Activated naive CD4-positive, alpha-beta T cell treated with anti-CD3 and anti-CD28 coated beads, Interleukin-2, amount 50 U/mL, for 24 hours (primary cell): ENCODE data around the gene EZH1.
"Not testable (repeated sequence)": the region's sequence is repeated elsewhere in the genome, so short reads cannot be mapped to it uniquely, and the experiment has no call there.

ENCODE experiments used
- H3K27ac Mint-ChIP-seq: one replicate; pipeline ENCODE4 v1.8.0; 2021; ENCODE audit warnings: mild to moderate bottlenecking, mixed read lengths
- H3K27me3 Mint-ChIP-seq: one replicate; pipeline ENCODE4 v1.8.0; 2021; ENCODE audit warnings: mixed read lengths
- H3K36me3 Mint-ChIP-seq: one replicate; pipeline ENCODE4 v1.8.0; 2021; ENCODE audit warnings: mixed read lengths
- H3K4me1 Mint-ChIP-seq: one replicate; pipeline ENCODE4 v1.8.0; 2021; ENCODE audit warnings: mixed read lengths
- H3K4me3 Mint-ChIP-seq: one replicate; pipeline ENCODE4 v1.8.0; 2021; ENCODE audit warnings: mild to moderate bottlenecking, mixed read lengths
- H3K9me3 Mint-ChIP-seq: one replicate; pipeline ENCODE4 v1.8.0; 2021; ENCODE audit warnings: mixed read lengths

EZH1 gene

DNA sequence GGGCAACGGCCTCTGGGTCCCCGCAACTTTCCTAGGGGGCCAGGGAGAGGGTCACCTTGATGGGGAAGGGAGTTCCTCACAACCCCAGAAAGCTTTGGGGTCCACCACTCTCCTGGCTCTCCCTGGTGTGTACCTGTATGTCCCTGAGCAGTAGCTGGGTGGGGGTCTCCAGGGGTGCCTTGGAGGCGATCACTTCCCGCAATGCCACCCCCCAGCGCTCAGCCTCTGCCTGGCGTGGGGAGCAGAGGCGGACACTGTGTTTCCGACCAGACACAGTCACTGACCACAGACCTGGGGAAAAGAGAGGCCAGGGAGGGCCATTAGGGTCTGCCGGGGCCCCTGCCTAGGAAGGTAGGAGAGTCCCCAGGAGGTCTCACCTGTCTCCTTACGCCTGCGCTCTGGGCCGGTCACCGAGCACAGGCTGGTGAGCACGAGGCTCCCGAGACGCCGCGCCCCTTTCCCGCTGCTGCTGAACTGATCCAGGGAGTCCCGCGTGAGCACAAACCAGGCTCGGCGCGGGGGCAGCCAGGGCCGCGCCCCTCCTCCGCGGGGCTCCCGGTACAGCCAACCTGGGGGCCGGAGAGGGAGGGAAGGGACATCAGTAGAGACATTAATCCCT lies 71.5 kb downstream of the EZH1 start:
- Mint-ChIP-seq H3K36me3 (no peaks in the 10 kb centered on the region), H3K9me3 (no peaks in the 10 kb centered on the region), H3K27ac (no peak overlapping the region), H3K4me1 (peaks cover 44% of the 10 kb centered on the region), H3K27me3 (peaks cover 24% of the 10 kb centered on the region), H3K4me3 (no peak overlapping the region)

DNA sequence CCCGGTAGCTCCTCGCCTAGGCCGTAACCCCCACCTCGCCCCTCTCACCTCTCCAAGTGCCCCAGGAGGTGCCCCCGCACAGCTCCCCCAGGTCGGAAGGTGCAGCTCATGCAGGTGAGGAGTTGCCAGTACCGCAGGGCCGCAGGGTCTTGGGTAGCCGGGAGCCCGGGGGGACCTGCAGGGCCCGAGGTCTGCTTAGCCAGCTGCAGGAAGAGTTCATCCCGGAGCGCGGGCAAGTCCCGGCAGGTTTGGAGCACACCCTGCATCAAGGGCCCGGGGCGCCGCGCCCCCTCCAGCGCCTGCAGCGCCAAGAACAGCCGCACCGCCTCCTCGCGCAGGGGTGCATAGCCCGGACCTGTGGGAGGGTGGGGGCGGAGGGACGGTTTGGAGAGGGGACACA lies 72.8 kb downstream of the EZH1 start:
- H3K9me3 Mint-ChIP-seq = no peaks in the 10 kb centered on the region
- no peaks in the 10 kb centered on the region for H3K36me3 Mint-ChIP-seq
- peaks cover 24% of the 10 kb centered on the region for H3K27me3 Mint-ChIP-seq
- no peak overlapping the region for H3K4me3 Mint-ChIP-seq
- no peak overlapping the region for H3K27ac Mint-ChIP-seq
- H3K4me1 Mint-ChIP-seq = peaks cover 36% of the 10 kb centered on the region

DNA sequence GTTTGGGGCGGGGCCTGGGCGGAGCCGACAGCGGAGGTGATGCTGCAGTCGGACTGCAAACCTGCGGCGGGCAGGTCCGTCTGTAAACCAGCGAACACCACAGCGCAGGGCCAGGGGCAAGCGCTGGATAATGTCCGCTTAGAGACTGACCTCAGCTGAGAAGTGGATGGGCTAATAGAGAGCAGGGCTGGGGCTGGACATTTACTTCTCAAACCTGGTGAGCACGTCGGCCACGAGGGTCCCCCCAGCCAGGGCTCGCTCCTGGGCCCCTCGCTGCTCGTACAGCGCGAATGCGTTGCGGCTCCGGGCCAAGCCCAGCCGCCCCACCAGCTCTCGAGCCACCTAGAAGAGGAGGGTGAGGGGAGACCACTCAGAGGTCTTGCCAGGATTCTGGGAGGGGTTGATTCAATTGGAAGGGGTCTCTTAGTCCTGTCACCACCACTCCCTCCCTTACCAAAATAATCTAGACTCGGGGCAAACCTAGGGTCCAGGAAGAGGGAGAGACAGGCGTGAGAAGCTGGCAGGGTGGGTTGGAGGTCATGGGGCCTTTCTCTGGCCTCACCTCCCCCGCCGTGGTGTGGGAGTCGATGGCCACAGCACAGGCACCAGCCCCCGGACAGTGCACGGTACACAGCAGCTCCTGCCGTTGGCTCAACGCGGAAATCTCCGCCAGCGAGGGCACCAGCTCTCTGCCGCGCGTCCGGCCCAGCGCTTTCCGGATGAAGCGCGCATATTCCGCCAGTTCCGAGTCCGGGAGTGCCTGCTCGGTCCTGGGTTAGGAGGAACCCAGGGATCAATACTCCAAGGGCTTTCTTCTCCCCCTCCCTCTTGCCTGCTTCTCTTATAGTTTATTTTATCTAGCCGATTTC lies 73.8 kb downstream of the EZH1 start:
- Mint-ChIP-seq H3K4me3 (peak overlapping the region; percentile 69), H3K4me1 (peaks cover 33% of the 10 kb centered on the region), H3K27ac (no peak overlapping the region), H3K36me3 (no peaks in the 10 kb centered on the region), H3K9me3 (no peaks in the 10 kb centered on the region), H3K27me3 (peaks cover 22% of the 10 kb centered on the region)

DNA sequence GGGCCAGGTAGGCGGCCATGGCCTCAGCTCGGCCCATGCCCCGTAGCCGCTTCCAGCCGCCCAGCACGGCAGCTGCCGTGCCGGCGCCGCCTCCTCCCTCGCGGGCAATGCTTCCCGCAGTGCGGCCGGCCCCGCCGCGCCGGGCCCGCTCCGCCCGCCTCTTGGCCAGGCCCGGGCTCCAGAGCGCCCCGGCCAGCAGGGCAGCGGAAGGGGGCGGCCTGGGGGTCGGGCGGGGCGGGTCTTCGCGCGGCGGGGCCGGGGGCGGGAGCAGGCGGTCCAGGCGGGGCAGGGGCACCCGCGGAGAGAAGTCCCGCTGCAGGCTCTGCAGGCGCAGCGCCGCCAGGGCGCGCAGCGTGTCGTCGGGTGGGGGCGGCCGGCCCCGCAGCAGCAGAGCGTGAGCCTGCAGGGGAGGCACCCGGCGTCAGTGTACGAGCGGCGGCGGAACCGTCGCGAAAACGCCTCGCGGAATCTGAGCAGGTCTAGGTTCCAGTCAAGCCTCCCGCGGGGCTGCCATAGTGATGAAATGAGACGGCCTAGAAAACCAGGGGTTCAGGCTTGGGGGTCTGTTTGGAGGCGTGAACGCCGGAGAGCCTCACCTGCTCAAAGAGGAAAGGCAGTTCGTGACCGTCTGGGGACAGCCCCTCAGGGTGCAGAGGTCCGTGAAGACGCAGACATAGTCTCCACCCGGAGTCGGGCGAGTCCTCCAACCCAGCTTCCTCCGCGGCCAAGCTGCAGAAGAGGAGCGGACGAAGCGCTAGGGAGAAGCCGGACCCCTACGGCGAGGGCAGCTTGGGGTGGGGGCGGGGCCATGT lies 74.7 kb downstream of the EZH1 start:
- H3K27ac Mint-ChIP-seq = no peak overlapping the region
- peaks cover 33% of the 10 kb centered on the region for H3K4me1 Mint-ChIP-seq
- peaks cover 22% of the 10 kb centered on the region for H3K27me3 Mint-ChIP-seq
- H3K36me3 Mint-ChIP-seq = peaks cover 4% of the 10 kb centered on the region
- peak overlapping the region; percentile 63 for H3K4me3 Mint-ChIP-seq
- H3K9me3 Mint-ChIP-seq = no peaks in the 10 kb centered on the region

- peak overlapping the region; percentile 60 for H3K4me3 Mint-ChIP-seq
- no peak overlapping the region for H3K27ac Mint-ChIP-seq
- no peaks in the 10 kb centered on the region for H3K9me3 Mint-ChIP-seq
- H3K36me3 Mint-ChIP-seq = peaks cover 4% of the 10 kb centered on the region
- H3K4me1 Mint-ChIP-seq = peaks cover 30% of the 10 kb centered on the region
- peaks cover 20% of the 10 kb centered on the region for H3K27me3 Mint-ChIP-seq
These were observed 75.2 kb downstream of the EZH1 start for GRCh38 chr17:42669705-42669976.

DNA sequence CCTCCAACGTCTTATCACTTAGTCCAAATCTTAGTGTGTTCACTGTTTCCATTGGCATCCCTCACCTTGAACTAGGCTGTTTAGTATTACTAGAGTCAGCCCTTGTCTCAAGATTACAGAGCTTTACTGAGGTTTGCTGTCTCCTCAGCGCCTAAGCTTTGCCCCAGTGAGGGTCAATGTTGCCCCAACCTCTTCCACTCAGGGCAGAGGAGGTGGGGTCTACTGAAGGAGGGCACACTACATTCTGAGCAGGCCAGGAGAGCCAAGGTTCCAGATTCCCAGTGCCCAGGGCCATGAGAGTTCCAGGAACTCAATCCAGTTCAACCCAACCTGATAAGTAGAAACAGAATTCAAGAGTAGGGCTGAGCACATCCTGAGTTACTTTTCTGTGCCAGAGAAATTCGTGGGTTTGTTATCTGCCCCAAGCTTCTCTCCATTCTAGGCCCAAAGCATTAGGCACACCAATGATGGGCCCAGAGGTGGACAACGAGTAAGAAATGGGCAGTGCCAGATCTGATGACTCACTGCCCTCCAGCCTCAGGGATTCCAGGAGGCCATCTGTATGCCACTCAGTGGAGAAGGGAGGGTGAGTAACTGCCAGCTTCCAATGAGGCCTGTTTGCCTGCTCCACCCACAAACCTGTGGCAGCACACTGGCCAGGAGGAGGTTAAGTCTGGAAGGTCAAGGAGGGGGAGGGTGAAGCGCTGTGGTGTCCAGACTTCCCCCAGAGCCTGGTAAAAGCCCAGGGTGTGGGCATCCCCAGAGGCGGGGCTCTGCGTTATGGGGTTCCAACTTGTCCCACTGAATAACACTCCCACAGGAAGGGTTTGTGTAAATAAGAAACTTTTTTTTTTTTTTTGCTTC lies 77.5 kb downstream of the EZH1 start:
- Mint-ChIP-seq H3K4me1 (peaks cover 24% of the 10 kb centered on the region), H3K9me3 (no peaks in the 10 kb centered on the region), H3K27me3 (peaks cover 11% of the 10 kb centered on the region), H3K36me3 (peaks cover 4% of the 10 kb centered on the region), H3K27ac (no peak overlapping the region), H3K4me3 (no peak overlapping the region)

DNA sequence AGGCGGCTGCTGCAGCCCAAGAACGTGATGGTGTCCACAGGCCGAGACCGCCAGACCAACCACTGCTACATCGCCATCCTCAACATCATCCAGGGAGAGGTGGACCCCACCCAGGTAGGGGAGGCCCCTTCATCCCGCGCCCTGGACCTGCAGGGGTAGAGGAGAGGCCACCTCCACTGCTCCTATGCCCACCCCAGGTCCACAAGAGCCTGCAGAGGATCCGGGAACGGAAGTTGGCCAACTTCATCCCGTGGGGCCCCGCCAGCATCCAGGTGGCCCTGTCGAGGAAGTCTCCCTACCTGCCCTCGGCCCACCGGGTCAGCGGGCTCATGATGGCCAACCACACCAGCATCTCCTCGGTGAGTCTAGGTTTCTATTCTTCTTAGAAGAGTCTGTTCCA lies 78.7 kb downstream of the EZH1 start:
- H3K4me3 Mint-ChIP-seq, H3K27ac Mint-ChIP-seq, H3K27me3 Mint-ChIP-seq, H3K9me3 Mint-ChIP-seq, H3K36me3 Mint-ChIP-seq: not testable (repeated sequence)
- peaks cover 16% of the 10 kb centered on the region for H3K4me1 Mint-ChIP-seq

DNA sequence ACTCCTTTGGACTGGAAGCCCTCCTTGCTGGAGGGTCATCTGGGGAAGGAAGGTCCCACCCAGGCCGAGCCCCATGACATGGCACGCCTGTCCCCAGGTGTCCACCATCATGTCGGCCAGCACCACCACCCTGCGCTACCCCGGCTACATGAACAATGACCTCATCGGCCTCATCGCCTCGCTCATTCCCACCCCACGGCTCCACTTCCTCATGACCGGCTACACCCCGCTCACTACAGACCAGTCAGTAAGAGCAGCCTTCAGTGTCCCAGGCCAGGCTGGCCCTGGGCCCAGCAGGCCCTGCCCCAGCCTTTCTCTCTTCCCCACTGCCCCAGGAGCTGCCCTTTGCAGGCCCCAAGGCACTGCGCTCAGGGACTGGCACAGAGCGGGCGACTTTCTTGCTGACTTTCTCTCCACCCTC lies 79.2 kb downstream of the EZH1 start:
- peaks cover 11% of the 10 kb centered on the region for H3K4me1 Mint-ChIP-seq
- no peaks in the 10 kb centered on the region for H3K9me3 Mint-ChIP-seq
- H3K36me3 Mint-ChIP-seq = peaks cover 4% of the 10 kb centered on the region
- peaks cover 5% of the 10 kb centered on the region for H3K27me3 Mint-ChIP-seq
- no peak overlapping the region for H3K27ac Mint-ChIP-seq
- H3K4me3 Mint-ChIP-seq = no peak overlapping the region

- Mint-ChIP-seq H3K27me3 (no peaks in the 10 kb centered on the region), H3K4me1 (peaks cover 12% of the 10 kb centered on the region), H3K27ac (no peak overlapping the region), H3K9me3 (no peaks in the 10 kb centered on the region), H3K36me3 (peaks cover 3% of the 10 kb centered on the region), H3K4me3 (no peak overlapping the region)
These were observed 84.0 kb downstream of the EZH1 start for GRCh38 chr17:42660692-42661345.

DNA sequence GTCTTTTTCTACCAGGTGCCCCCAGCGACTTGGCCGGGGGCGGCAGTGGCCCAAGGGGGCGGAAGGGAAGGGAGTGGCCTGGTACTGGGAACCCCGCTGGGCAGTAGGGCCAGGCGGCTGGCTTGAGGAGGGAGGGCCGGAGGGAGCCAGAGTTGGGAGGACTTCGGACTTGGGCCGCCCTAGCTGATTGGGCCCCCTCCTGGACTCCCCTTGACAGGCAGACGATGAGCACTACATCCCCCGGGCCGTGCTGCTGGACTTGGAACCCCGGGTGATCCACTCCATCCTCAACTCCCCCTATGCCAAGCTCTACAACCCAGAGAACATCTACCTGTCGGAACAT lies 84.9 kb downstream of the EZH1 start:
- not testable (repeated sequence) for H3K27me3 Mint-ChIP-seq, H3K27ac Mint-ChIP-seq, H3K36me3 Mint-ChIP-seq, H3K9me3 Mint-ChIP-seq
- H3K4me1 Mint-ChIP-seq = peaks cover 12% of the 10 kb centered on the region
- peak overlapping the region; percentile 90 for H3K4me3 Mint-ChIP-seq

GRCh38 chr17:42659079-42659931 lies 85.5 kb downstream of the EZH1 start, which contains the start of gene TUBG2:
TUBG2 (plus strand) TSS chr17:42659284; CDS start chr17:42659504, 220 bp downstream.
- peaks cover 12% of the 10 kb centered on the region for H3K4me1 Mint-ChIP-seq
- H3K4me3 Mint-ChIP-seq = peak within 1 kb of the TSS; percentile 90
- H3K27me3 Mint-ChIP-seq = no peaks in the 10 kb centered on the region
- peak within 1 kb of the TSS; percentile 83 for H3K27ac Mint-ChIP-seq
- H3K36me3 Mint-ChIP-seq = no peaks in the 10 kb centered on the region
- H3K9me3 Mint-ChIP-seq = no peaks in the 10 kb centered on the region

- peak overlapping the region; percentile 83 for H3K27ac Mint-ChIP-seq
- peak overlapping the region; percentile 90 for H3K4me3 Mint-ChIP-seq
- no peaks in the 10 kb centered on the region for H3K9me3 Mint-ChIP-seq
- H3K27me3 Mint-ChIP-seq = peaks cover 2% of the 10 kb centered on the region
- peaks cover 12% of the 10 kb centered on the region for H3K4me1 Mint-ChIP-seq
- no peaks in the 10 kb centered on the region for H3K36me3 Mint-ChIP-seq
These were observed 86.8 kb downstream of the EZH1 start for GRCh38 chr17:42657824-42658588.

GRCh38 chr17:42655528-42655927 lies 89.3 kb downstream of the EZH1 start:
- peak overlapping the region; percentile 66 for H3K27ac Mint-ChIP-seq

More at GRCh38 chr17:42655528-42655927, 89.3 kb downstream of the EZH1 start:
- no peak overlapping the region for H3K4me3 Mint-ChIP-seq
- H3K36me3 Mint-ChIP-seq = no peaks in the 10 kb centered on the region
- peaks cover 12% of the 10 kb centered on the region for H3K4me1 Mint-ChIP-seq
- peaks cover 3% of the 10 kb centered on the region for H3K27me3 Mint-ChIP-seq
- no peaks in the 10 kb centered on the region for H3K9me3 Mint-ChIP-seq
